HFFc6 (cell line): ENCODE measurements around the gene DCTN2. TPM values are rescaled to one million over a fixed set of nuclear protein-coding genes. Genes with fewer than 3 reads are reported as not detected.

Experiments
- DNase-seq: peaks from one replicate; pipeline ENCODE4 v3.0.0-alpha.2; 2018
- H3K27ac Mint-ChIP-seq: 2 replicates; pipeline ENCODE4 v1.8.0; 2020; ENCODE audit warnings: mild to moderate bottlenecking, mixed read lengths
- H3K27me3 Mint-ChIP-seq: 2 replicates; pipeline ENCODE4 v1.8.0; 2021; ENCODE audit warnings: mild to moderate bottlenecking, moderate library complexity, mixed read lengths; ENCODE audit not compliant: insufficient read depth
- H3K36me3 Mint-ChIP-seq: 2 replicates; pipeline ENCODE4 v1.8.0; 2021; ENCODE audit warnings: low read depth, mixed read lengths
- H3K4me1 Mint-ChIP-seq: 2 replicates; pipeline ENCODE4 v1.8.0; 2020; ENCODE audit warnings: low read depth, mixed read lengths
- H3K4me3 Mint-ChIP-seq: 2 replicates; pipeline ENCODE4 v1.8.0; 2020; ENCODE audit warnings: mild to moderate bottlenecking, moderate library complexity, mixed read lengths
- H3K9me3 Mint-ChIP-seq: 2 replicates; pipeline ENCODE4 v1.8.0; 2020; ENCODE audit warnings: mild to moderate bottlenecking, mixed read lengths
- CTCF ChIP-seq: fragments of 200-600 bp; sonication (generic); IDR thresholded peaks from 2 replicates; pipeline ENCODE4 v1.5.0; 2021; ENCODE audit warnings: antibody characterized with exemption, mild to moderate bottlenecking
- total RNA-seq, 6 experiments: library from RNA; stranded (reverse); fragmentation: NEBNext Ultra II Directional; extraction: Animal tissue kit (Norgen Biotek cat#: 25700); gene quantifications; 2 replicates in 1 of 6; 3 replicates in 5 of 6; pipeline ENCODE4 v1.2.3, GENCODE V29; 2021

Gene DCTN2
- total RNA-seq, 6 experiments from 2014 or later, result 110 to 123 (median 116) TPM

- H3K4me1 Mint-ChIP-seq, result peaks cover 5% of the 10 kb centered on the region
- H3K36me3 Mint-ChIP-seq, result peaks cover 27% of the 10 kb centered on the region
- peak overlapping the region; percentile 56 for H3K27ac Mint-ChIP-seq
These were observed 17.2 kb downstream of the DCTN2 start for GRCh38 chr12:57529831-57530230.

GRCh38 chr12:57528831-57529555 is 18.0 kb downstream of the DCTN2 start:
- H3K27me3 Mint-ChIP-seq, result peaks cover 6% of the 10 kb centered on the region
- no peak overlapping the region for H3K27ac Mint-ChIP-seq
- peaks cover 27% of the 10 kb centered on the region for H3K36me3 Mint-ChIP-seq
- TF ChIP-seq CTCF, result no peak
- DNase-seq, result no peak
- no peaks in the 10 kb centered on the region for H3K9me3 Mint-ChIP-seq
- H3K4me1 Mint-ChIP-seq, result peaks cover 13% of the 10 kb centered on the region
- H3K4me3 Mint-ChIP-seq, result no peak overlapping the region

More at GRCh38 chr12:57529831-57530230, 17.2 kb downstream of the DCTN2 start:
- DNase-seq, result no peak
- peaks cover 6% of the 10 kb centered on the region; the same call in 1 of the 2 replicates for H3K27me3 Mint-ChIP-seq
- TF ChIP-seq CTCF, result no peak
- H3K9me3 Mint-ChIP-seq, result no peaks in the 10 kb centered on the region
- H3K4me3 Mint-ChIP-seq, result no peak overlapping the region

- peaks cover 6% of the 10 kb centered on the region for H3K27me3 Mint-ChIP-seq
- H3K9me3 Mint-ChIP-seq, result no peaks in the 10 kb centered on the region
- peaks cover 24% of the 10 kb centered on the region for H3K36me3 Mint-ChIP-seq
- no peak overlapping the region for H3K27ac Mint-ChIP-seq
- peaks cover 20% of the 10 kb centered on the region for H3K4me1 Mint-ChIP-seq
- H3K4me3 Mint-ChIP-seq, result no peak overlapping the region
- no peak for TF ChIP-seq CTCF
- DNase-seq, result no peak
These were observed 18.8 kb downstream of the DCTN2 start for GRCh38 chr12:57528176-57528575.

GRCh38 chr12:57527184-57527583 is 19.8 kb downstream of the DCTN2 start:
- Mint-ChIP-seq H3K4me3 (no peak overlapping the region), H3K36me3 (peaks cover 15% of the 10 kb centered on the region), H3K27ac (no peak overlapping the region), H3K9me3 (no peaks in the 10 kb centered on the region), H3K27me3 (peaks cover 6% of the 10 kb centered on the region), H3K4me1 (peaks cover 21% of the 10 kb centered on the region)
- DNase-seq, result no peak
- no peak for TF ChIP-seq CTCF

GRCh38 chr12:57526477-57527126 is 20.4 kb downstream of the DCTN2 start:
- no peak overlapping the region; the same call in 1 of the 2 replicates for H3K27ac Mint-ChIP-seq
- H3K36me3 Mint-ChIP-seq, result peaks cover 15% of the 10 kb centered on the region
- H3K4me3 Mint-ChIP-seq, result no peak overlapping the region
- peaks cover 6% of the 10 kb centered on the region for H3K27me3 Mint-ChIP-seq
- H3K9me3 Mint-ChIP-seq, result no peaks in the 10 kb centered on the region
- no peak for TF ChIP-seq CTCF
- peaks cover 27% of the 10 kb centered on the region for H3K4me1 Mint-ChIP-seq
- no peak for DNase-seq
